Vagina (tissue), 2 donors: ENCODE data around the gene CASZ1. TPM values are rescaled to one million over a fixed set of nuclear protein-coding genes. Genes with fewer than 3 reads are reported as not detected.
A peak's percentile ranks its signal among the peaks of the same experiment; 100 is the strongest.

Experiments used
- DNase-seq, 2 donors: peaks; one replicate each; pipeline ENCODE4 v3.0.0-alpha.2; 2017; ENCODE audit errors: extremely low spot score in 2 of 2
- H3K27ac ChIP-seq: fragments of 200-600 bp; sonication (generic); one replicate; pipeline ENCODE4 v1.5.1; 2019
- H3K27me3 ChIP-seq: fragments of 200-600 bp; sonication (generic); one replicate; pipeline ENCODE4 v1.5.1; 2019
- H3K36me3 ChIP-seq, 2 donors: fragments of 200-600 bp; sonication (generic); one replicate each; pipeline ENCODE4 v1.5.1; 2017 to 2019
- H3K4me1 ChIP-seq: fragments of 200-600 bp; sonication (generic); one replicate; pipeline ENCODE4 v1.5.1; 2019
- H3K4me3 ChIP-seq, 2 donors: fragments of 200-600 bp; sonication (generic); 1 replicate in 1 of 2; 2 replicates in 1 of 2; pipeline ENCODE4 v1.5.1; 2016 to 2019
- H3K9me3 ChIP-seq: fragments of 200-600 bp; sonication (generic); one replicate; pipeline ENCODE4 v1.5.1; 2019
- CTCF ChIP-seq, 3 experiments: fragments of 450-650 bp in 2 of 3; fragments of 200-600 bp in 1 of 3; sonication (generic) in 1 of 3; IDR thresholded peaks; one replicate each; pipeline ENCODE4 v1.5.1; 2017 to 2019; ENCODE audit warnings: antibody characterized with exemption in 3 of 3, mild to moderate bottlenecking in 2 of 3, moderate library complexity in 2 of 3
- POLR2A ChIP-seq, 2 donors: fragments of 450-650 bp; IDR thresholded peaks; one replicate each; pipeline ENCODE4 v1.6.1; 2017; ENCODE audit warnings: antibody characterized with exemption in 2 of 2, mild to moderate bottlenecking in 2 of 2, moderate library complexity in 2 of 2
- POLR2AphosphoS5 ChIP-seq, 2 donors: sonication (generic); formaldehyde crosslinking; IDR thresholded peaks; one replicate each; pipeline ENCODE4 v1.9.0; 2017; ENCODE audit warnings: antibody characterized with exemption in 2 of 2, mild to moderate bottlenecking in 2 of 2, low read depth in 1 of 2; ENCODE audit not compliant: insufficient read depth in 1 of 2
- intact Hi-C: fragments of 100-400 bp; cut with DNase I; formaldehyde crosslinking; loops from one replicate; pipeline ENCODE4 v1.15.1; 2023
- total RNA-seq: library from RNA; depleted of rRNA; stranded (reverse); fragments of >200 nt; gene quantifications from one replicate; pipeline ENCODE4 v1.2.3, GENCODE V29; 2016

CASZ1 gene
- total RNA-seq, 1 donor from 2014 or later = 30.7 TPM

GRCh38 chr1:10823000-10823401 is 26.6 kb upstream of the CASZ1 start:
- DNase-seq = no peak
- Histone ChIP-seq H3K4me3 (no peak overlapping the region), H3K36me3 (no peaks in the 10 kb centered on the region), H3K27ac (peak overlapping the region; percentile 64), H3K4me1 (peaks cover 24% of the 10 kb centered on the region), H3K9me3 (no peaks in the 10 kb centered on the region), H3K27me3 (no peaks in the 10 kb centered on the region)
- TF ChIP-seq POLR2A (IDR thresholded peaks at IDR 0.05) (no peak), CTCF (IDR thresholded peaks at IDR 0.05) (no peak), POLR2AphosphoS5 (IDR thresholded peaks at IDR 0.05; ENCODE audit: insufficient read depth in 1 of 2, low read depth in 1 of 2) (peak in 1 of 2 donors; percentile 16)
- intact Hi-C loops = no loop called here

GRCh38 chr1:10821388-10821787 is 24.9 kb upstream of the CASZ1 start:
- no peak for TF ChIP-seq CTCF (IDR thresholded peaks at IDR 0.05)
- no peak for TF ChIP-seq POLR2AphosphoS5 (IDR thresholded peaks at IDR 0.05; ENCODE audit: insufficient read depth in 1 of 2, low read depth in 1 of 2)
- TF ChIP-seq POLR2A (IDR thresholded peaks at IDR 0.05) = no peak
- DNase-seq = no peak
- H3K4me3 ChIP-seq = no peak overlapping the region
- H3K4me1 ChIP-seq = peaks cover 24% of the 10 kb centered on the region
- no peaks in the 10 kb centered on the region for H3K27me3 ChIP-seq
- intact Hi-C loops = no loop called here
- no peaks in the 10 kb centered on the region for H3K9me3 ChIP-seq
- no peak overlapping the region for H3K27ac ChIP-seq
- no peaks in the 10 kb centered on the region for H3K36me3 ChIP-seq

- intact Hi-C loops = no loop called here
- Histone ChIP-seq H3K36me3 (no peaks in the 10 kb centered on the region), H3K27ac (no peak overlapping the region), H3K9me3 (no peaks in the 10 kb centered on the region), H3K27me3 (no peaks in the 10 kb centered on the region), H3K4me3 (no peak overlapping the region), H3K4me1 (peaks cover 25% of the 10 kb centered on the region)
- no peak for DNase-seq
- TF ChIP-seq POLR2A (IDR thresholded peaks at IDR 0.05) = no peak
- TF ChIP-seq POLR2AphosphoS5 (IDR thresholded peaks at IDR 0.05; ENCODE audit: insufficient read depth in 1 of 2, low read depth in 1 of 2) = no peak
- no peak for TF ChIP-seq CTCF (IDR thresholded peaks at IDR 0.05)
These were observed 24.0 kb upstream of the CASZ1 start for GRCh38 chr1:10820422-10820821.

- intact Hi-C loops = no loop called here
These were observed 22.9 kb upstream of the CASZ1 start for GRCh38 chr1:10819198-10819901.

More at GRCh38 chr1:10819198-10819901, 22.9 kb upstream of the CASZ1 start:
- DNase-seq = no peak
- Histone ChIP-seq H3K9me3 (no peaks in the 10 kb centered on the region), H3K36me3 (no peaks in the 10 kb centered on the region), H3K4me3 (no peak overlapping the region), H3K27ac (peak overlapping the region; percentile 36), H3K4me1 (peaks cover 25% of the 10 kb centered on the region), H3K27me3 (no peaks in the 10 kb centered on the region)
- TF ChIP-seq POLR2A (IDR thresholded peaks at IDR 0.05) (no peak), POLR2AphosphoS5 (IDR thresholded peaks at IDR 0.05; ENCODE audit: insufficient read depth in 1 of 2, low read depth in 1 of 2) (no peak), CTCF (IDR thresholded peaks at IDR 0.05) (no peak)
